OCI-LY3 (cell line): ENCODE data around the gene EHF.

Experiments used
- EZH2phosphoT487 ChIP-seq: fragments of 200-600 bp; shearing (Covaris generic); IDR thresholded peaks from 2 replicates; pipeline ENCODE4 v1.6.1; 2018; ENCODE audit warnings: antibody characterized with exemption, mixed run types, low read depth
- TF ChIP-seq, protein P1 (sequence below): fragments of 200-600, 300-600 bp; sonication (generic); IDR thresholded peaks from 2 replicates; pipeline ENCODE4 v1.5.1; 2014; ENCODE audit warnings: antibody characterized with exemption, low read length, low read depth

DNA sequence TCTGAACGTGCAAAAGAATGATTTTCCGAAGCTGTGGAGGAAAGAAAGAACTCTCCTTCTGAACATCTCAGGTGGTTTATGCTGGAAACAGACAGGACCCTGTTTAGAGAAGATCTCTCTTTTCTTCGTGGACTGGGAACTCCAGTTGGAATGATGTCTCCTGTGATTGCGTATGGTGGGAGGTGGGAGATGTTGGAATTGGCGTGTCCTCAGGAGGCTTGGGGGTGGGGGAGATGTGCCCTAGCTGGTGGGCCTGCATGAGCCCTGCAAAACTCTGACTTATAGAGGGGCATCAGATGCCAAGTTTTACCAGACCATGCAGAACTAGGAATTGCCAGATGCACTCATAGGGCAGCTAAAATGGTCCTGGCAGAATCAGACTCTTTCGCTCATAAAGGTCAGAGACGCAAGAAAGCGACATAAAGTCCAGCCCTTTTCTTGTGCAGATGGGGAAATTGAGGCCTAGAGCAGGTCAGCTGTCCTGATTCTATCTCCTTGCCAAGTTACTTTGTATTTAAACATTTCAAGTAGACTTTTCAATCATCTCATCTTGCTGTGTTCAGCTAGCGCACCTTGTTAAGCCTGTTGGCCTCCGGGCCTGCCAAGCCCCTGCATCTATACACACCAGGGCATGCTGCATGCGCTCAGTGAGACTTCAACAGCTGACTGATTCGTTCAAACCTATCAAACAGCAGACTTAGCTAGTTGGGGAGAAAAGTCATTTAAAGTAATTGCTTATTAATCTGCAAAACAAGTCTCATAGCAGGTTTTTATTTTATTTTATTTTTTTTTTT is 34.2 kb upstream of the EHF start:
- TF ChIP-seq, protein P1, sequence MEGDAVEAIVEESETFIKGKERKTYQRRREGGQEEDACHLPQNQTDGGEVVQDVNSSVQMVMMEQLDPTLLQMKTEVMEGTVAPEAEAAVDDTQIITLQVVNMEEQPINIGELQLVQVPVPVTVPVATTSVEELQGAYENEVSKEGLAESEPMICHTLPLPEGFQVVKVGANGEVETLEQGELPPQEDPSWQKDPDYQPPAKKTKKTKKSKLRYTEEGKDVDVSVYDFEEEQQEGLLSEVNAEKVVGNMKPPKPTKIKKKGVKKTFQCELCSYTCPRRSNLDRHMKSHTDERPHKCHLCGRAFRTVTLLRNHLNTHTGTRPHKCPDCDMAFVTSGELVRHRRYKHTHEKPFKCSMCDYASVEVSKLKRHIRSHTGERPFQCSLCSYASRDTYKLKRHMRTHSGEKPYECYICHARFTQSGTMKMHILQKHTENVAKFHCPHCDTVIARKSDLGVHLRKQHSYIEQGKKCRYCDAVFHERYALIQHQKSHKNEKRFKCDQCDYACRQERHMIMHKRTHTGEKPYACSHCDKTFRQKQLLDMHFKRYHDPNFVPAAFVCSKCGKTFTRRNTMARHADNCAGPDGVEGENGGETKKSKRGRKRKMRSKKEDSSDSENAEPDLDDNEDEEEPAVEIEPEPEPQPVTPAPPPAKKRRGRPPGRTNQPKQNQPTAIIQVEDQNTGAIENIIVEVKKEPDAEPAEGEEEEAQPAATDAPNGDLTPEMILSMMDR, result no peak
- no peak for TF ChIP-seq EZH2phosphoT487
